Mesendoderm (in vitro differentiated cells): Measurements from ENCODE around the gene ERGIC2.

Source experiments
- DNase-seq: peaks from one replicate; pipeline ENCODE4 v3.0.0; 2013
- H2AK5ac ChIP-seq: 2 replicates; pipeline ENCODE4 v1.6.1; 2013; ENCODE audit warnings: low read length, inconsistent platforms
- H2BK120ac ChIP-seq: 2 replicates; pipeline ENCODE4 v1.6.1; 2013; ENCODE audit warnings: low read depth, mild to moderate bottlenecking, low read length, moderate library complexity, mixed read lengths
- H2BK15ac ChIP-seq: replicated peaks from 2 replicates; pipeline ENCODE4 v1.6.1; 2013; ENCODE audit warnings: low read depth, mild to moderate bottlenecking, moderate library complexity
- H2BK5ac ChIP-seq: 2 replicates; pipeline ENCODE4 v1.6.1; 2013; ENCODE audit warnings: low read length, inconsistent platforms
- H3K18ac ChIP-seq: 2 replicates; pipeline ENCODE4 v1.6.1; 2013; ENCODE audit warnings: mild to moderate bottlenecking, low read length, mixed read lengths
- H3K23ac ChIP-seq: one replicate; pipeline ENCODE4 v1.6.1; 2013; ENCODE audit warnings: low read length
- H3K27ac ChIP-seq: 2 replicates; pipeline ENCODE4 v1.5.1; 2013; ENCODE audit warnings: low read depth, mild to moderate bottlenecking, inconsistent platforms, low read length, moderate library complexity
- H3K27me3 ChIP-seq: 2 replicates; pipeline ENCODE4 v1.6.1; 2013; ENCODE audit warnings: low read length, control low read depth, mild to moderate bottlenecking, inconsistent platforms; ENCODE audit not compliant: insufficient read depth, poor library complexity
- H3K36me3 ChIP-seq: 2 replicates; pipeline ENCODE4 v1.6.1; 2013; ENCODE audit warnings: low read length, inconsistent platforms; ENCODE audit not compliant: control insufficient read depth, insufficient read depth
- H3K4ac ChIP-seq: one replicate; pipeline ENCODE4 v1.6.1; 2013; ENCODE audit warnings: low read depth, mild to moderate bottlenecking, low read length, moderate library complexity
- H3K4me1 ChIP-seq: 2 replicates; pipeline ENCODE4 v1.6.1; 2013; ENCODE audit warnings: low read depth, low read length, inconsistent platforms; ENCODE audit not compliant: control insufficient read depth
- H3K4me2 ChIP-seq: 2 replicates; pipeline ENCODE4 v1.6.1; 2013; ENCODE audit warnings: low read length
- H3K4me3 ChIP-seq: 2 replicates; pipeline ENCODE4 v1.5.1; 2013; ENCODE audit warnings: mild to moderate bottlenecking, low read length
- H3K56ac ChIP-seq: one replicate; pipeline ENCODE4 v1.6.1; 2013; ENCODE audit warnings: low read length
- H3K79me1 ChIP-seq: 2 replicates; pipeline ENCODE4 v1.6.1; 2013; ENCODE audit warnings: low read length, inconsistent platforms
- H3K79me2 ChIP-seq: 2 replicates; pipeline ENCODE4 v1.6.1; 2013; ENCODE audit warnings: mild to moderate bottlenecking, low read length; ENCODE audit not compliant: control insufficient read depth, insufficient read depth
- H3K9ac ChIP-seq: 2 replicates; pipeline ENCODE4 v1.6.1; 2013; ENCODE audit warnings: low read length, inconsistent platforms
- H4K5ac ChIP-seq: one replicate; pipeline ENCODE4 v1.6.1; 2013; ENCODE audit warnings: low read length
- H4K8ac ChIP-seq: one replicate; pipeline ENCODE4 v1.6.1; 2013; ENCODE audit warnings: low read depth, mild to moderate bottlenecking, control low read depth, low read length, moderate library complexity
- WGBS: extraction: QIAGEN DNeasy Blood & Tissue Kit; methylation state at CpG from one replicate; pipeline ENCODE4 v1.1.7; 2013; ENCODE audit warnings: low lambda C conversion rate, missing lambda C conversion rate; ENCODE audit not compliant: insufficient coverage; ENCODE audit errors: extremely low coverage; 5-methylcytosine and 5-hydroxymethylcytosine counted together

ERGIC2 gene

GRCh38 chr12:29320295-29321085 is 60.5 kb downstream of the ERGIC2 start:
- no peaks in the 10 kb centered on the region for H3K79me1 ChIP-seq
- no peaks in the 10 kb centered on the region for H3K36me3 ChIP-seq
- H3K4ac ChIP-seq, result no peak overlapping the region
- no peak overlapping the region for H4K5ac ChIP-seq
- no peak for DNase-seq
- no peak overlapping the region for H3K23ac ChIP-seq
- H2BK5ac ChIP-seq, result no peak overlapping the region
- H3K4me3 ChIP-seq, result no peak overlapping the region
- H2BK15ac ChIP-seq, result no peak overlapping the region
- H3K18ac ChIP-seq, result no peak overlapping the region
- H2BK120ac ChIP-seq, result no peak overlapping the region
- H2AK5ac ChIP-seq, result no peak overlapping the region
- H4K8ac ChIP-seq, result no peak overlapping the region
- H3K79me2 ChIP-seq, result no peaks in the 10 kb centered on the region
- H3K27ac ChIP-seq, result no peak overlapping the region
- no peak overlapping the region for H3K56ac ChIP-seq
- H3K4me1 ChIP-seq, result no peaks in the 10 kb centered on the region
- no peak overlapping the region for H3K4me2 ChIP-seq
- H3K27me3 ChIP-seq, result no peaks in the 10 kb centered on the region
- H3K9ac ChIP-seq, result no peak overlapping the region
- no CpG with 5 or more reads among the region's 2 CpGs for WGBS

- Histone ChIP-seq H3K27me3 (no peaks in the 10 kb centered on the region), H3K18ac (no peak overlapping the region), H3K56ac (peak overlapping the region; percentile 57), H3K4ac (no peak overlapping the region), H3K23ac (no peak overlapping the region), H3K79me2 (no peaks in the 10 kb centered on the region), H3K9ac (no peak overlapping the region), H3K27ac (no peak overlapping the region), H3K4me2 (no peak overlapping the region), H2BK120ac (peak overlapping the region; percentile 73), H4K5ac (no peak overlapping the region), H2BK15ac (peak overlapping the region; percentile 36), H3K4me1 (peaks cover 2% of the 10 kb centered on the region), H3K4me3 (no peak overlapping the region), H3K79me1 (no peaks in the 10 kb centered on the region), H4K8ac (no peak overlapping the region), H2BK5ac (peak overlapping the region; percentile 29), H2AK5ac (no peak overlapping the region), H3K36me3 (no peaks in the 10 kb centered on the region)
- WGBS, result no CpG with 5 or more reads among the region's 8 CpGs
- DNase-seq, result peak; percentile 94
Observed at GRCh38 chr12:29317556-29318363, 63.2 kb downstream of the ERGIC2 start.

GRCh38 chr12:29316752-29317151 is 64.2 kb downstream of the ERGIC2 start:
- H2AK5ac ChIP-seq, result no peak overlapping the region
- no peak overlapping the region for H2BK5ac ChIP-seq
- no peak overlapping the region for H4K5ac ChIP-seq
- H3K4me1 ChIP-seq, result peaks cover 2% of the 10 kb centered on the region
- no peak overlapping the region for H3K9ac ChIP-seq
- H2BK120ac ChIP-seq, result no peak overlapping the region
- no peak overlapping the region for H3K18ac ChIP-seq
- no peak overlapping the region for H3K4ac ChIP-seq
- H3K4me3 ChIP-seq, result no peak overlapping the region
- H4K8ac ChIP-seq, result no peak overlapping the region
- WGBS, result no CpG with 5 or more reads among the region's 4 CpGs
- peak; percentile 98 for DNase-seq
- no peak overlapping the region for H3K4me2 ChIP-seq
- H3K79me2 ChIP-seq, result no peaks in the 10 kb centered on the region
- no peaks in the 10 kb centered on the region for H3K27me3 ChIP-seq
- no peaks in the 10 kb centered on the region for H3K36me3 ChIP-seq
- no peaks in the 10 kb centered on the region for H3K79me1 ChIP-seq
- H2BK15ac ChIP-seq, result no peak overlapping the region
- peak overlapping the region; percentile 56 for H3K27ac ChIP-seq
- H3K56ac ChIP-seq, result no peak overlapping the region
- no peak overlapping the region for H3K23ac ChIP-seq

- Histone ChIP-seq H3K27ac (no peak overlapping the region), H4K5ac (no peak overlapping the region), H3K36me3 (no peaks in the 10 kb centered on the region), H3K18ac (peak overlapping the region; percentile 75), H2BK120ac (no peak overlapping the region), H4K8ac (no peak overlapping the region), H3K79me2 (no peaks in the 10 kb centered on the region), H3K23ac (no peak overlapping the region), H2BK5ac (no peak overlapping the region), H3K56ac (no peak overlapping the region), H3K4me2 (no peak overlapping the region), H2AK5ac (no peak overlapping the region), H2BK15ac (no peak overlapping the region), H3K27me3 (no peaks in the 10 kb centered on the region), H3K4me3 (no peak overlapping the region), H3K79me1 (no peaks in the 10 kb centered on the region), H3K9ac (no peak overlapping the region), H3K4me1 (peaks cover 2% of the 10 kb centered on the region), H3K4ac (no peak overlapping the region)
- no CpG with 5 or more reads among the region's 2 CpGs for WGBS
- DNase-seq, result no peak
Observed at GRCh38 chr12:29314416-29314815, 66.6 kb downstream of the ERGIC2 start.

GRCh38 chr12:29310899-29311298 is 70.1 kb downstream of the ERGIC2 start:
- Histone ChIP-seq H3K18ac (no peak overlapping the region), H2BK120ac (no peak overlapping the region), H3K4me3 (no peak overlapping the region), H3K56ac (no peak overlapping the region), H3K4me2 (no peak overlapping the region), H3K79me2 (no peaks in the 10 kb centered on the region), H2AK5ac (no peak overlapping the region), H4K5ac (no peak overlapping the region), H3K23ac (no peak overlapping the region), H4K8ac (no peak overlapping the region), H3K4me1 (peaks cover 2% of the 10 kb centered on the region), H3K27ac (no peak overlapping the region), H3K27me3 (no peaks in the 10 kb centered on the region), H3K9ac (no peak overlapping the region), H3K36me3 (no peaks in the 10 kb centered on the region), H3K4ac (no peak overlapping the region), H3K79me1 (no peaks in the 10 kb centered on the region), H2BK5ac (no peak overlapping the region), H2BK15ac (no peak overlapping the region)
- no CpG with 5 or more reads among the region's 4 CpGs for WGBS
- DNase-seq, result no peak
